HepG2 (cell line): ENCODE measurements around the gene FAM118B. TPM values are rescaled to one million over a fixed set of nuclear protein-coding genes. Genes with fewer than 3 reads are reported as not detected.
A peak's percentile ranks its signal among the peaks of the same experiment; 100 is the strongest.

Source experiments
- E2F1 ChIP-seq: sonication (generic); formaldehyde crosslinking; IDR thresholded peaks from 2 replicates; pipeline ENCODE4 v1.5.0; 2020; ENCODE audit warnings: missing genetic modification reagents
- FLYWCH1 ChIP-seq: sonication (generic); formaldehyde crosslinking; IDR thresholded peaks from 2 replicates; pipeline ENCODE4 v1.8.1; 2023; ENCODE audit warnings: mild to moderate bottlenecking, missing genetic modification reagents
- HMGXB4 ChIP-seq, 2 experiments: sonication (generic) in 1 of 2; formaldehyde crosslinking in 1 of 2; IDR thresholded peaks; 2 replicates each; pipeline versions ENCODE4 v1.4.0 to v1.6.1; 2018 to 2020; ENCODE audit warnings: missing genetic modification reagents in 2 of 2, borderline replicate concordance in 1 of 2, low read depth in 1 of 2, mild to moderate bottlenecking in 1 of 2, missing biosample characterization in 1 of 2
- MED1 ChIP-seq: sonication (generic); formaldehyde crosslinking; IDR thresholded peaks from 2 replicates; pipeline ENCODE4 v1.4.0; 2020; ENCODE audit warnings: missing genetic modification reagents
- MTA1 ChIP-seq: sonication (generic); formaldehyde crosslinking; IDR thresholded peaks from 2 replicates; pipeline ENCODE4 v1.4.0; 2020; ENCODE audit warnings: missing genetic modification reagents, mild to moderate bottlenecking, borderline replicate concordance
- NRL ChIP-seq: sonication (generic); formaldehyde crosslinking; IDR thresholded peaks from 2 replicates; pipeline ENCODE4 v1.5.0; 2020; ENCODE audit warnings: missing genetic modification reagents, mild to moderate bottlenecking, moderate library complexity, borderline replicate concordance
- PHF21A ChIP-seq: sonication (generic); formaldehyde crosslinking; IDR thresholded peaks from 2 replicates; pipeline ENCODE4 v1.5.0; 2020; ENCODE audit warnings: mild to moderate bottlenecking, missing genetic modification reagents
- RARA ChIP-seq: IDR thresholded peaks from 2 replicates; pipeline ENCODE4 v1.6.1; 2016; ENCODE audit warnings: missing genetic modification reagents, missing compliant biosample characterization
- RERE ChIP-seq: IDR thresholded peaks from 2 replicates; pipeline ENCODE4 v1.6.1; 2016; ENCODE audit warnings: low read depth, missing genetic modification reagents, missing compliant biosample characterization
- SOX13 ChIP-seq, 3 experiments: fragments of 450-650 bp in 1 of 3; sonication (generic) in 1 of 3; formaldehyde crosslinking in 1 of 3; IDR thresholded peaks in 2 of 3; conservative IDR thresholded peaks in 1 of 3; 2 replicates each; pipeline versions ENCODE4 v1.5.0 to v1.6.1; 2016 to 2020; ENCODE audit warnings: antibody characterized with exemption in 1 of 3, mild to moderate bottlenecking in 1 of 3, missing compliant biosample characterization in 1 of 3, missing genetic modification reagents in 1 of 3, moderate library complexity in 1 of 3
- TFE3 ChIP-seq: IDR thresholded peaks from 2 replicates; pipeline ENCODE4 v1.6.1; 2016
- ZBTB43 ChIP-seq: sonication (generic); formaldehyde crosslinking; conservative IDR thresholded peaks from 2 replicates; pipeline ENCODE4 v1.4.0; 2020; ENCODE audit warnings: missing genetic modification reagents
- ZBTB7A ChIP-seq: sonication (generic); formaldehyde crosslinking; IDR thresholded peaks from 2 replicates; pipeline ENCODE4 v1.8.0; 2022; ENCODE audit warnings: mild to moderate bottlenecking, missing genetic modification reagents
- ZIK1 ChIP-seq: sonication (generic); formaldehyde crosslinking; IDR thresholded peaks from 2 replicates; pipeline ENCODE4 v1.5.0; 2020; ENCODE audit warnings: mild to moderate bottlenecking, low read depth, missing genetic modification reagents, borderline replicate concordance
- ZNF343 ChIP-seq: sonication (generic); formaldehyde crosslinking; IDR thresholded peaks from 2 replicates; pipeline ENCODE4 v1.4.0; 2020; ENCODE audit warnings: mild to moderate bottlenecking, missing genetic modification reagents
- polyA plus RNA-seq, 8 experiments: library from polyadenylated mRNA; depleted of rRNA in 3 of 8; stranded (reverse) in 7 of 8; unstranded in 1 of 8; fragments of >200 nt; fragmentation: Illumina TruSeq in 4 of 8; extraction: Trizol in 4 of 8; gene quantifications; 2 replicates each; pipeline versions ENCODE4 v1.2.1 to v1.2.3, GENCODE V29; 2011 to 2016; ENCODE audit warnings: low read depth in 4 of 8, missing spikeins in 1 of 8, mixed read lengths in 1 of 8; ENCODE audit not compliant: insufficient read depth in 1 of 8
- total RNA-seq, 5 experiments: library from RNA; depleted of rRNA; stranded (reverse); fragments of >200 nt; fragmentation: Illumina TruSeq; extraction: Trizol; gene quantifications; 2 replicates each; pipeline ENCODE4 v1.2.3, GENCODE V29; 2016; ENCODE audit warnings: low read depth in 1 of 5

The FAM118B gene
- total and polyA plus RNA-seq, 2 of the 13 experiments (the other 11 are each of a cell fraction or from before 2014, with no cell fraction given): 10.2 to 25.7 TPM

- TF ChIP-seq HMGXB4 (CRISPR knock-in tag; IDR thresholded peaks at IDR 0.05; ENCODE audit: borderline replicate concordance in 1 of 2, low read depth in 1 of 2): 0 out of 4 replicates have a peak, but pooled peaks of 1 of the 2 experiments have one; percentile 22
- peak; percentile 39; the same call in 1 of the 2 replicates for TF ChIP-seq ZIK1
- peak; percentile 39; the same call in 1 of the 2 replicates for TF ChIP-seq ZBTB43 (CRISPR knock-in tag)
- peak; percentile 89 for TF ChIP-seq PHF21A (CRISPR knock-in tag)
- TF ChIP-seq ZBTB7A (CRISPR knock-in tag): peak; percentile 73
- no peak for TF ChIP-seq SOX13 (IDR thresholded peaks at IDR 0.05)
- peak in 1 of 2 experiments; percentile 38; a peak in 1 of 4 replicates for TF ChIP-seq SOX13 (CRISPR knock-in tag; conservative IDR thresholded peaks at IDR 0.05 in 1 of 2, IDR thresholded peaks at IDR 0.05 in 1 of 2)
- 0 out of 2 replicates have a peak, but pooled peaks have one; percentile 8 for TF ChIP-seq ZNF343 (CRISPR knock-in tag)
- peak; percentile 57; the same call in 1 of the 2 replicates for TF ChIP-seq MTA1 (CRISPR knock-in tag)
- 0 out of 2 replicates have a peak, but pooled peaks have one; percentile 9 for TF ChIP-seq TFE3 (CRISPR knock-in tag)
- no peak for TF ChIP-seq FLYWCH1
- no peak for TF ChIP-seq E2F1 (CRISPR knock-in tag)
- TF ChIP-seq RARA (CRISPR knock-in tag): peak; percentile 30; the same call in 1 of the 2 replicates
- TF ChIP-seq MED1 (CRISPR knock-in tag): peak; percentile 44; the same call in 1 of the 2 replicates
- 0 out of 2 replicates have a peak, but pooled peaks have one; percentile 55 for TF ChIP-seq RERE (CRISPR knock-in tag)
- TF ChIP-seq NRL (CRISPR knock-in tag): peak; percentile 58; the same call in 1 of the 2 replicates
Measured at GRCh38 chr11:126163074-126163700, 48.4 kb upstream of the FAM118B start (continued).
